Astrocyte of the spinal cord (primary cell): ENCODE data around the gene AKT3.
A peak's percentile ranks its signal among the peaks of the same experiment; 100 is the strongest.

Experiments used
- DNase-seq: peaks from one replicate; pipeline ENCODE4 v3.0.0; 2011; ENCODE audit warnings: low read depth, low spot score
- H3K4me3 ChIP-seq: 2 replicates; pipeline ENCODE4 v1.5.1; 2011; ENCODE audit warnings: low read depth, mild to moderate bottlenecking, low read length, moderate library complexity
- in situ Hi-C: cut with HindIII; loops from 2 replicates; pipeline ENCODE4 v1.10.0; 2017; ENCODE audit warnings: low sequenced_read_pairs
- TF ChIP-seq, protein P1 (sequence below): IDR thresholded peaks from 2 replicates; pipeline ENCODE4 v1.5.1; 2012; ENCODE audit warnings: low read depth, mild to moderate bottlenecking, low read length, inconsistent platforms

Gene AKT3

DNA sequence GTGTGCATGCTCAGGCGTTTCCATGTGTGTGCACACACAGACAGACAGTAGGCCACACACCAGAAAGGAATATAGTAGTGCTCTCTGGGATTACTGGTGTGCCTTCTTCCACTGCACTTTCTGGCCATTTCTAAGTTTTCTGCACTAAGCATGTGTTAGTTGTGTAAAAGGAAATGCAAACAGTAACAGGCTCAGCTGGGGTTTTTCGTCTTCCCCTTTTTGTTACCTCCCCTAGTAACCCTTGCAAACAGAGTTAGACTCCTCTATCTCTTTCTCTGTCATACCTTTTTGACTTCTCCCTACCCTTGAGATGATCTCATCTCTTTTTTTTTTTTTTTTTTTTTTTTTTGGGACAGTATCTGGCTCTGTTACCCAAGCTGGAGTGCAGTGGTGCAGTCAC lies 398.0 kb downstream of the AKT3 start:
- no peak for DNase-seq
- in situ Hi-C loops: no loop called here
- H3K4me3 ChIP-seq: no peak overlapping the region
- TF ChIP-seq, protein P1, sequence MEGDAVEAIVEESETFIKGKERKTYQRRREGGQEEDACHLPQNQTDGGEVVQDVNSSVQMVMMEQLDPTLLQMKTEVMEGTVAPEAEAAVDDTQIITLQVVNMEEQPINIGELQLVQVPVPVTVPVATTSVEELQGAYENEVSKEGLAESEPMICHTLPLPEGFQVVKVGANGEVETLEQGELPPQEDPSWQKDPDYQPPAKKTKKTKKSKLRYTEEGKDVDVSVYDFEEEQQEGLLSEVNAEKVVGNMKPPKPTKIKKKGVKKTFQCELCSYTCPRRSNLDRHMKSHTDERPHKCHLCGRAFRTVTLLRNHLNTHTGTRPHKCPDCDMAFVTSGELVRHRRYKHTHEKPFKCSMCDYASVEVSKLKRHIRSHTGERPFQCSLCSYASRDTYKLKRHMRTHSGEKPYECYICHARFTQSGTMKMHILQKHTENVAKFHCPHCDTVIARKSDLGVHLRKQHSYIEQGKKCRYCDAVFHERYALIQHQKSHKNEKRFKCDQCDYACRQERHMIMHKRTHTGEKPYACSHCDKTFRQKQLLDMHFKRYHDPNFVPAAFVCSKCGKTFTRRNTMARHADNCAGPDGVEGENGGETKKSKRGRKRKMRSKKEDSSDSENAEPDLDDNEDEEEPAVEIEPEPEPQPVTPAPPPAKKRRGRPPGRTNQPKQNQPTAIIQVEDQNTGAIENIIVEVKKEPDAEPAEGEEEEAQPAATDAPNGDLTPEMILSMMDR: no peak

DNA sequence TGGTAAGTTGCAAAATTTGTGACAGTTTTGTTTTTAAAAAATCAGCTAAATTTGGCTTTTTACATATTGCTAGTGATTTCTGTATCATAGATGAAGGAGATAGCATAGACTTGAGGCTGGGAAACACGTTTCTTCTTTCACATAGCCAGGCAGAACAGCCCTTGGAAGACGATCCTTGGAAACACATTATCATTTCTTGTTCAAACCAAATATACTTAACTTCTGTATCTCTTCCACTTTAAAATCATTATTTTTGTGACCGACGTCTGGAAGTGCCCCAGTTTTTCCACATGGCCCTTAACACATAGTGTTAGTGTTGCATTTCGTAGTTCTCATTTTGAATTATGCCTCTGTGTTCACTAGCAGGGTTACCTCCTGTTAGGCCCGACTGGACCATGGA lies 400.7 kb downstream of the AKT3 start:
- no peak overlapping the region for H3K4me3 ChIP-seq
- no peak for DNase-seq
- TF ChIP-seq, protein P1: no peak
- in situ Hi-C loops: no loop called here

DNA sequence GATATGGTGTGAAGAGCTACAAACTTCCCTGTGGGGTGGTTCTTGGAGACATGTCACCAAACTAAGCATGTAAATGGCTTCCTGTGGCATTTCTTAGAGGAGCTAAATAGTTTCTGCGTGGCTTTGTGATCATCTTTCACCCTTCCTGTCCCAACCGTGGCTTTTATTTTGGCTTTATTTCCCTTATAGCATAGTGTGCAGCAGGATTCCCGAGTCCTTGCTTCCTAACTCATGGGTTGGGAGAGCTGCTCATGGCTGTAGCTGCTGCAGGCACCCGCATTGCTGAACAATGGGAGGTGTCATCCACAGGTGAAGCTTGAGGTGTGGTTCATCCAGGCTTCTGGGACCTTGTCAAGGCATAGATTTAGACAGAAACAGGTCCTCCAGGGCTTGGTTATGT lies 402.2 kb downstream of the AKT3 start:
- in situ Hi-C loops: no loop called here
- TF ChIP-seq, protein P1: no peak
- no peak overlapping the region for H3K4me3 ChIP-seq
- DNase-seq: no peak

DNA sequence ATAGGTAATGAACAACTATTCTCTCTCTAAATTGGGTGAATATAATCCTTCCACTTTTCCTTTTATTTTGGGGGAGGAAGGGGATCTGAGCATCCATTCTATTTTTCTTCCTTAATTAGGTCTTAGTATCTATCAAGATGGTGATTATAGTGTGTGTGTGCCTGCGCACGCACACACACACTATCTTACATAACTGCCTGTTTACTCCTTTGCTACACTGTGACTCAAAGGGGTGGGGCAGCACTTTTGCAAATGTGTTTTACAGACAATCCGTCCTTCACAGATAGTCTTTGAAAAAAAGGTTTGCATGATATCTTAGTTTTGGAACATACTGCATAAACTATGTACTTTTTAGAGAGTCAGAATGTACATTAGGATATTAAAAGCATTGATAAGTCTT lies 402.7 kb downstream of the AKT3 start:
- in situ Hi-C loops: no loop called here
- H3K4me3 ChIP-seq: no peak overlapping the region
- peak; percentile 17 for DNase-seq
- TF ChIP-seq, protein P1: no peak

DNA sequence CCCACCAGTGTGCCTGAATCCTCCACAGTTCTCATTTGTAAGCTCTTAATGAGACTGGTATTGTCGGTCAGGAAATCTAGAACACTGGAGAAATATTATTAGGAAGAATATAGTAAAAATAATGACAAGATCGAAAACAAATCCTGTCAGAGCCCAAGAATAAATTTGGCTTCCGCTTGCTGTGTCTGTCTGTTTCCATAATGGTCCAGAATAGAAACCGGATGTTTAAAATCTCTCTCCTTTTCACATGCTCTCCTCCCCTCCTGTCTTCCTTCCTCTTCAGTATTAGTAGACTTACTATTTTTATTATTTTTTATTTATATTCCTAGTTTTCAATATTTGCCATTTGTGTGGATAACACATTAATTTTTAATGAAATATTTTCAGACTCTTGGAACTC lies 406.5 kb downstream of the AKT3 start:
- in situ Hi-C loops: no loop called here
- DNase-seq: no peak
- no peak overlapping the region for H3K4me3 ChIP-seq
- TF ChIP-seq, protein P1: no peak

DNA sequence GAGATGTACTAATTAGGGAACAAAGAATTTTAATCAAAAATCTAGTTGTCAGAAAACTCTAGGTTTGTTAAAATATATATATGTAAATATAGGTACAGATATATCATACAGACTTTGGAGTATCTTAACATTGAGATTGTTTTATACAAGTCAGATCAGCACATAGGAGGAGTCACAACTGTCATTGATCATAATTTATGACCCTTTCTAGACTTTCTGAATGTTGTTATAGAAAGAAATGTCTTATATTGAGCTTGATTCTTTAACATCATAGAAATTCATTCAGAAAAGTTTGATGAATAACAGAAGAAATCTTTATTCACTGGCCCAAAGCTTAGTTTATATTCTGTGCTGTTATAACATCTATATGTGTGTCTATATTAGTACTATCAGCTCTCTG lies 408.4 kb downstream of the AKT3 start:
- TF ChIP-seq, protein P1: no peak
- in situ Hi-C loops: no loop called here
- no peak for DNase-seq
- no peak overlapping the region for H3K4me3 ChIP-seq

DNA sequence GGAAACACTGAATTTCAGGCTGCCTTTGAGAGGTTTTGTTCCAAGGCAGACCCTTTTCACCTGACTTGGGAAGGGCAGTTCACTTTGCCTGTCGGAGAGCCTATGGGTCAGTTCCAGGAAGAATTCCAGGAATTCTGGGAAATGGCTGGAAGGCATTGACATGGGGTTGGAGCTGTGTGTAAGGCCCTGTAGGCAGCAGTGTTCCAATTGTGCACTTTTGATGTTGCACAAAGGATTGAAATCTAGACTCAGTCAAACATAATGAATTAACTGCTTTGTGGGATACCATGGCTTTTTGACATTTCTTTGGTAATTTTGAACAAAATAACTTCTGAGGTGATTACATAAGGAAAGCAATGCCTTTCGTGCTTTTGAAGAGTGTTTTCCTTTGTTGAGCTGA lies 409.6 kb downstream of the AKT3 start:
- no peak for DNase-seq
- no peak overlapping the region for H3K4me3 ChIP-seq
- TF ChIP-seq, protein P1: no peak
- in situ Hi-C loops: no loop called here
